K562 (cell line): ENCODE measurements around the gene FUBP3. TPM values are rescaled to one million over a fixed set of nuclear protein-coding genes. Genes with fewer than 3 reads are reported as not detected.

Source experiments
- ATAC-seq: fragments of 200-7000 bp; cut with Tn5 transposase; 3 replicates; pipeline ENCODE4 v1.9.1; 2020; ENCODE audit warnings: moderate library complexity
- BruUV-seq: library from RNA; stranded (reverse); fragments of 400-500 nt; replicated peaks from 2 replicates; lab custom pipeline; 2021; lab: Mats Ljungman, UMichigan
- CTCF ChIA-PET: fragments of 300-600 bp; formaldehyde crosslinking; extraction: SDS; loops from one replicate; lab custom pipeline; 2021; ENCODE audit warnings: low intra/inter-chr PET ratio; lab: Yijun Ruan, JAX
- POLR2A ChIA-PET: fragments of 300-600, 350-650 bp; sonication (Branson Sonifier 250); formaldehyde crosslinking; extraction: SDS; loops from one replicate; lab custom pipeline; 2021; ENCODE audit warnings: antibody characterized with exemption, inconsistent platforms; lab: Yijun Ruan, JAX
- DNase-seq, 4 experiments: peaks; one replicate each; pipeline versions ENCODE4 v3.0.0 to v3.0.0-alpha.2; 2011 to 2018; ENCODE audit warnings: low spot score in 3 of 4, mixed read lengths in 3 of 4; ENCODE audit errors: extremely low read depth in 1 of 4
- FAIRE-seq: peaks from 2 replicates; lab custom pipeline; 2011; peaks lifted over from hg19 to GRCh38; lab: Jason Lieb, UNC
- H2AFZ ChIP-seq: 2 replicates; pipeline ENCODE4 v1.6.0; 2011; ENCODE audit warnings: low read depth, low read length, control low read depth, inconsistent platforms
- H3K27ac ChIP-seq: fragments of 200-600 bp; 3 replicates; pipeline ENCODE4 v1.8.0; 2011; ENCODE audit warnings: low read depth, mild to moderate bottlenecking, control low read depth, inconsistent platforms, low read length, moderate library complexity, mixed read lengths; ENCODE audit errors: extremely low read depth
- H3K27me3 ChIP-seq, 2 experiments: fragments of 300-600 bp in 1 of 2; 2 replicates in 1 of 2; 3 replicates in 1 of 2; pipeline versions ENCODE4 v1.6.0 to v1.8.0; 2011; ENCODE audit warnings: inconsistent platforms in 2 of 2, low read length in 2 of 2, mild to moderate bottlenecking in 1 of 2, mixed read lengths in 1 of 2, moderate library complexity in 1 of 2; ENCODE audit not compliant: control insufficient read depth in 2 of 2, insufficient read depth in 2 of 2
- H3K36me3 ChIP-seq: fragments of 300-600 bp; 3 replicates; pipeline ENCODE4 v1.8.0; 2011; ENCODE audit warnings: mild to moderate bottlenecking, low read length, inconsistent platforms; ENCODE audit not compliant: control insufficient read depth, insufficient read depth
- H3K4me1 ChIP-seq, 2 experiments: fragments of 200-600 bp in 1 of 2; replicated peaks in 1 of 2; 2 replicates in 1 of 2; 3 replicates in 1 of 2; pipeline versions ENCODE4 v1.5.1 to v1.8.0; 2011; ENCODE audit warnings: inconsistent platforms in 2 of 2, low read length in 2 of 2, mild to moderate bottlenecking in 1 of 2, mixed read lengths in 1 of 2, moderate library complexity in 1 of 2; ENCODE audit not compliant: control insufficient read depth in 2 of 2, insufficient read depth in 2 of 2
- H3K4me2 ChIP-seq: 2 replicates; pipeline ENCODE4 v1.6.1; 2011; ENCODE audit warnings: low read length, control low read depth, inconsistent platforms, mixed read lengths; ENCODE audit not compliant: insufficient read depth
- H3K4me3 ChIP-seq: fragments of 200-600 bp; sonication (generic), shearing (Covaris generic); 2 replicates; pipeline ENCODE4 v1.5.1; 2016; ENCODE audit warnings: control low read depth, inconsistent platforms
- H3K79me2 ChIP-seq: fragments of 200-600 bp; 3 replicates; pipeline ENCODE4 v1.8.0; 2011; ENCODE audit warnings: low read length, inconsistent platforms; ENCODE audit not compliant: control insufficient read depth, insufficient read depth
- H3K9ac ChIP-seq, 2 experiments: 2 replicates each; pipeline versions ENCODE4 v1.6.0 to v1.6.1; 2011; ENCODE audit warnings: low read depth in 2 of 2, low read length in 2 of 2, control low read depth in 1 of 2, inconsistent platforms in 1 of 2, mild to moderate bottlenecking in 1 of 2, mixed read lengths in 1 of 2; ENCODE audit not compliant: insufficient read depth in 1 of 2
- H3K9me1 ChIP-seq: one replicate; pipeline ENCODE4 v1.6.0; 2011; ENCODE audit warnings: inconsistent platforms, mild to moderate bottlenecking, low read length, moderate library complexity; ENCODE audit not compliant: control insufficient read depth, insufficient read depth
- H3K9me3 ChIP-seq: replicated peaks from 2 replicates; pipeline ENCODE4 v1.5.1; 2011; ENCODE audit warnings: low read depth, low read length, inconsistent platforms; ENCODE audit not compliant: control insufficient read depth, insufficient read depth
- H4K20me1 ChIP-seq: replicated peaks from 2 replicates; pipeline ENCODE4 v1.6.1; 2011; ENCODE audit warnings: low read length, inconsistent platforms, mixed read lengths; ENCODE audit not compliant: control insufficient read depth, insufficient read depth
- AFF4 ChIP-seq: sonication (generic); formaldehyde crosslinking; IDR thresholded peaks from 2 replicates; pipeline ENCODE4 v1.8.0; 2023; ENCODE audit warnings: mild to moderate bottlenecking, missing genetic modification reagents
- HDGF ChIP-seq: fragments of 450-650 bp; IDR thresholded peaks from 2 replicates; pipeline ENCODE4 v1.6.1; 2016
- JUND ChIP-seq, 2 experiments: IDR thresholded peaks; 2 replicates in 1 of 2; 3 replicates in 1 of 2; pipeline ENCODE4 v1.6.1; 2011; ENCODE audit warnings: borderline replicate concordance in 2 of 2, low read depth in 2 of 2, low read length in 2 of 2, improper control_type of control experiment in 1 of 2, missing biosample characterization in 1 of 2, missing genetic modification characterization in 1 of 2, missing genetic modification reagents in 1 of 2
- L3MBTL2 ChIP-seq: fragments of 450-650 bp; IDR thresholded peaks from 2 replicates; pipeline ENCODE4 v1.6.1; 2016; ENCODE audit warnings: mild to moderate bottlenecking, moderate library complexity
- MCM5 ChIP-seq: fragments of 450-650 bp; IDR thresholded peaks from 2 replicates; pipeline ENCODE4 v1.6.1; 2016; ENCODE audit warnings: low read depth
- PTBP1 ChIP-seq: fragments of 200-400 bp; formaldehyde crosslinking; IDR thresholded peaks from 2 replicates; pipeline ENCODE4 v1.6.1; 2017; ENCODE audit warnings: low read depth, low read length
- TCF7 ChIP-seq: sonication (generic); IDR thresholded peaks from 2 replicates; pipeline ENCODE4 v1.6.1; 2016; ENCODE audit warnings: antibody characterized with exemption, borderline replicate concordance
- TEAD2 ChIP-seq: fragments of 450-650 bp; IDR thresholded peaks from 2 replicates; pipeline ENCODE4 v1.6.1; 2016; ENCODE audit warnings: missing genetic modification characterization, control low read depth, missing compliant biosample characterization
- ZFX ChIP-seq: sonication (generic); formaldehyde crosslinking; IDR thresholded peaks from 2 replicates; pipeline ENCODE4 v1.8.0; 2022; ENCODE audit warnings: mild to moderate bottlenecking, missing genetic modification reagents, moderate library complexity
- ZNF717 ChIP-seq: fragments of 250-450 bp; sonication (Bioruptor Pico); IDR thresholded peaks from 2 replicates; pipeline ENCODE4 v1.5.0; 2021
- WGBS: fragments of 100-300 bp; shearing (Covaris generic); methylation state at CpG from one replicate; pipeline ENCODE4 v1.1.6; 2016; ENCODE audit warnings: low coverage, mixed read lengths; ENCODE audit not compliant: insufficient coverage; ENCODE audit errors: missing lambda C conversion rate; 5-methylcytosine and 5-hydroxymethylcytosine counted together
- in situ Hi-C: fragments of 300-500 bp; cut with MboI; formaldehyde crosslinking; loops from 4 replicates; pipeline ENCODE4 v1.15.0; 2018; ENCODE audit warnings: inconsistent platforms, mixed read lengths
- intact Hi-C: fragments of 100-400 bp; cut with micrococcal nuclease; formaldehyde crosslinking; loops from 2 replicates; pipeline ENCODE4 v1.14.2; 2022
- polyA plus RNA-seq, 8 experiments: library from polyadenylated mRNA; depleted of rRNA in 4 of 8; stranded (reverse) in 5 of 8; unstranded in 3 of 8; fragments of >200 nt; fragmentation: Nextera tagmentation in 2 of 8; fragmentation: Illumina TruSeq in 1 of 8; extraction: Ambion mirVana in 2 of 8; extraction: Trizol in 1 of 8; gene quantifications; 2 replicates each; pipeline versions ENCODE4 v1.2.1 to v1.2.3, GENCODE V29; 2011 to 2014; ENCODE audit warnings: inconsistent platforms in 1 of 8, missing spikeins in 1 of 8
- total RNA-seq, 7 experiments: library from RNA; depleted of rRNA in 6 of 7; stranded (reverse); fragments of >200 nt in 6 of 7; fragmentation: Illumina TruSeq in 2 of 7; extraction: Trizol in 2 of 7; gene quantifications; 2 replicates each; pipeline versions ENCODE4 v1.2.1 to v1.2.3, GENCODE V29; 2011 to 2021; ENCODE audit warnings: low replicate concordance in 1 of 7

FUBP3 gene
- total and polyA plus RNA-seq, 9 of the 15 experiments (the other 6 are each of a cell fraction or from before 2014, with no cell fraction given) = 3.0 to 64.0 (median 48.1) TPM

- no peak overlapping the region for H3K9ac ChIP-seq
- no peak overlapping the region for H2AFZ ChIP-seq
- 33% methylated on average over 3 of the region's 3 CpGs for WGBS
- H3K9me1 ChIP-seq = no peaks in the 10 kb centered on the region
- no peaks in the 10 kb centered on the region; a peak in 1 of 5 replicates for H3K4me1 ChIP-seq
- H3K79me2 ChIP-seq = no peaks in the 10 kb centered on the region
- FAIRE-seq (no peak), DNase-seq (no peak), ATAC-seq (no peak)
- intact Hi-C loops (no loop called here), in situ Hi-C loops (no loop called here)
- CTCF ChIA-PET = no interaction called here
- POLR2A ChIA-PET = interaction anchor here (0.6 to 1.5 kb wide), 3 partner anchors 14 to 93 kb away, joined by 3 to 4 read pairs (median 3); partner anchors contain the start of gene FUBP3
- no peak overlapping the region for H3K4me2 ChIP-seq
- BruUV-seq = no TSS peak
- H3K27ac ChIP-seq = no peak overlapping the region
- TF ChIP-seq HDGF = no peak
- TF ChIP-seq TEAD2 = no peak
- no peak for TF ChIP-seq MCM5
- H3K36me3 ChIP-seq = no peaks in the 10 kb centered on the region
- H3K9me3 ChIP-seq = no peaks in the 10 kb centered on the region
- no peaks in the 10 kb centered on the region for H3K27me3 ChIP-seq
- H3K4me3 ChIP-seq = no peak overlapping the region
- no peaks in the 10 kb centered on the region for H4K20me1 ChIP-seq
Observed at GRCh38 chr9:130565792-130566191, 13.6 kb upstream of the FUBP3 start.

- no peak overlapping the region for H3K27ac ChIP-seq
- no TSS peak for BruUV-seq
- POLR2A ChIA-PET = interaction anchor here (0.8 to 1.0 kb wide), 2 partner anchors 10 to 16 kb away, joined by 3 read pairs; no protein-coding TSS in a partner anchor
- TF ChIP-seq L3MBTL2 (no peak), JUND (IDR thresholded peaks at IDR 0.05; ENCODE audit: borderline replicate concordance, low read depth, low read length) (peak; percentile 88), JUND (tag; IDR thresholded peaks at IDR 0.05; ENCODE audit: borderline replicate concordance, low read depth, low read length) (peak; percentile 66; the same call in 1 of the 3 replicates), AFF4 (CRISPR knock-in tag) (no peak), PTBP1 (no peak), ZFX (no peak), TCF7 (no peak), ZNF717 (CRISPR knock-in tag) (no peak)
Observed at GRCh38 chr9:130570208-130570607, 9.2 kb upstream of the FUBP3 start.

More at GRCh38 chr9:130570208-130570607, 9.2 kb upstream of the FUBP3 start:
- FAIRE-seq = peak; percentile 42
- no peak overlapping the region for H3K4me3 ChIP-seq
- CTCF ChIA-PET = no interaction called here
- H3K4me2 ChIP-seq = no peak overlapping the region
- intact Hi-C loops = no loop called here
- H3K27me3 ChIP-seq = no peaks in the 10 kb centered on the region
- in situ Hi-C loops = no loop called here
- WGBS = 19% methylated on average over 8 of the region's 10 CpGs
- H3K9ac ChIP-seq = peak overlapping the region in 1 of 2 experiments; percentile 9; a peak in 1 of 4 replicates
- no peaks in the 10 kb centered on the region for H3K9me3 ChIP-seq
- no peaks in the 10 kb centered on the region for H3K79me2 ChIP-seq
- no peaks in the 10 kb centered on the region; a peak in 1 of 5 replicates for H3K4me1 ChIP-seq
- no peak for DNase-seq
- H3K36me3 ChIP-seq = no peaks in the 10 kb centered on the region
- ATAC-seq = peak; percentile 44; the same call in 1 of the 3 replicates
- H2AFZ ChIP-seq = peak overlapping the region; percentile 66
- H3K9me1 ChIP-seq = no peaks in the 10 kb centered on the region
- H4K20me1 ChIP-seq = no peaks in the 10 kb centered on the region
